Type B pancreatic cell (in vitro differentiated cells): ENCODE data around the gene SEH1L. TPM values are rescaled to one million over a fixed set of nuclear protein-coding genes. Genes with fewer than 3 reads are reported as not detected.
"Not testable (repeated sequence)": the region's sequence is repeated elsewhere in the genome, so short reads cannot be mapped to it uniquely, and the experiment has no call there.

ENCODE experiments used
- DNase-seq: peaks from one replicate; pipeline ENCODE4 v3.0.0; 2021; ENCODE audit warnings: mixed read lengths; ENCODE audit not compliant: unreplicated experiment; ENCODE audit errors: extremely low spot score
- H3K27ac Mint-ChIP-seq: 2 replicates; pipeline ENCODE4 v1.8.0; 2021; ENCODE audit warnings: mild to moderate bottlenecking, mixed read lengths
- H3K27me3 Mint-ChIP-seq: 2 replicates; pipeline ENCODE4 v1.8.0; 2021; ENCODE audit warnings: mixed read lengths
- H3K36me3 Mint-ChIP-seq: 2 replicates; pipeline ENCODE4 v1.8.0; 2021; ENCODE audit warnings: mixed read lengths
- H3K4me1 Mint-ChIP-seq: one replicate; pipeline ENCODE4 v1.8.0; 2021; ENCODE audit warnings: mixed read lengths; ENCODE audit not compliant: unreplicated experiment
- H3K4me3 Mint-ChIP-seq: 2 replicates; pipeline ENCODE4 v1.8.0; 2021; ENCODE audit warnings: mild to moderate bottlenecking, mixed read lengths
- H3K9me3 Mint-ChIP-seq: 2 replicates; pipeline ENCODE4 v1.8.0; 2021; ENCODE audit warnings: mixed read lengths
- CTCF ChIP-seq: fragments of 200-600 bp; sonication (generic); conservative IDR thresholded peaks from 2 replicates; pipeline ENCODE4 v1.5.0; 2021; ENCODE audit warnings: antibody characterized with exemption, mild to moderate bottlenecking
- total RNA-seq: library from RNA; stranded (reverse); gene quantifications from 2 replicates; pipeline ENCODE4 v1.2.1, GENCODE V29; 2021; ENCODE audit warnings: low replicate concordance

The SEH1L gene
- total RNA-seq, 1 donor from 2014 or later, result 39.1 TPM

DNA sequence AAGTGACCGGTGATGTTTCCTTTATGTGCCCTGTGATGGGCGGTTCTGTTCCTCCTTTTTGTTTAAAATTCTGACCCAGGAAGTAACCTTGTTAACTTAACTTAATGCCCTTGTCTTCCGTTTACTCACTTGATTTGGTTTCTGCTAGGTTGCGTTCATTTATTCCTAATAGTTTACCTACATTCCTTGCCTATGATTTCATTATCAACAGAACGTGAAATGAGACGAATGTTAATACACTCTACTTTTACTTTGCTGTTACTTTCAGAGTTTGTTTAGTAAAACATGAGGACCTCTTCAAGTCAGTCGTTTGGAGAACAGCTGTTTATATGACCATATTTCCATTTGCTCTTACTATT lies 44.0 kb downstream of the SEH1L start:
- no peak for DNase-seq

GRCh38 chr18:12993439-12993838 lies 45.6 kb downstream of the SEH1L start:
- no peak for TF ChIP-seq CTCF
- no peak for DNase-seq
- H3K27me3 Mint-ChIP-seq, result no peaks in the 10 kb centered on the region
- no peak overlapping the region for H3K27ac Mint-ChIP-seq
- no peaks in the 10 kb centered on the region for H3K9me3 Mint-ChIP-seq
- peaks cover 24% of the 10 kb centered on the region for H3K4me1 Mint-ChIP-seq
- H3K4me3 Mint-ChIP-seq, result no peak overlapping the region
- H3K36me3 Mint-ChIP-seq, result no peaks in the 10 kb centered on the region

More for the DNA sequence above, 44.0 kb downstream of the SEH1L start:
- no peaks in the 10 kb centered on the region for H3K9me3 Mint-ChIP-seq
- H3K4me1 Mint-ChIP-seq, result peaks cover 24% of the 10 kb centered on the region
- H3K4me3 Mint-ChIP-seq, result peak overlapping the region; percentile 91
- peak overlapping the region; percentile 93 for H3K27ac Mint-ChIP-seq
- TF ChIP-seq CTCF, result no peak
- H3K27me3 Mint-ChIP-seq, result no peaks in the 10 kb centered on the region
- no peaks in the 10 kb centered on the region for H3K36me3 Mint-ChIP-seq

GRCh38 chr18:12995424-12995823 lies 47.6 kb downstream of the SEH1L start:
- TF ChIP-seq CTCF, result no peak
- Mint-ChIP-seq H3K27ac (no peak overlapping the region), H3K9me3 (no peaks in the 10 kb centered on the region), H3K4me1 (peaks cover 13% of the 10 kb centered on the region), H3K4me3 (no peak overlapping the region), H3K27me3 (no peaks in the 10 kb centered on the region), H3K36me3 (no peaks in the 10 kb centered on the region)
- DNase-seq, result no peak

GRCh38 chr18:12995952-12996477 lies 48.2 kb downstream of the SEH1L start:
- no peaks in the 10 kb centered on the region for H3K36me3 Mint-ChIP-seq
- no peak overlapping the region for H3K27ac Mint-ChIP-seq
- no peak for TF ChIP-seq CTCF
- H3K4me1 Mint-ChIP-seq, result peaks cover 11% of the 10 kb centered on the region
- H3K9me3 Mint-ChIP-seq, result no peaks in the 10 kb centered on the region
- no peaks in the 10 kb centered on the region for H3K27me3 Mint-ChIP-seq
- no peak for DNase-seq
- H3K4me3 Mint-ChIP-seq, result no peak overlapping the region

DNA sequence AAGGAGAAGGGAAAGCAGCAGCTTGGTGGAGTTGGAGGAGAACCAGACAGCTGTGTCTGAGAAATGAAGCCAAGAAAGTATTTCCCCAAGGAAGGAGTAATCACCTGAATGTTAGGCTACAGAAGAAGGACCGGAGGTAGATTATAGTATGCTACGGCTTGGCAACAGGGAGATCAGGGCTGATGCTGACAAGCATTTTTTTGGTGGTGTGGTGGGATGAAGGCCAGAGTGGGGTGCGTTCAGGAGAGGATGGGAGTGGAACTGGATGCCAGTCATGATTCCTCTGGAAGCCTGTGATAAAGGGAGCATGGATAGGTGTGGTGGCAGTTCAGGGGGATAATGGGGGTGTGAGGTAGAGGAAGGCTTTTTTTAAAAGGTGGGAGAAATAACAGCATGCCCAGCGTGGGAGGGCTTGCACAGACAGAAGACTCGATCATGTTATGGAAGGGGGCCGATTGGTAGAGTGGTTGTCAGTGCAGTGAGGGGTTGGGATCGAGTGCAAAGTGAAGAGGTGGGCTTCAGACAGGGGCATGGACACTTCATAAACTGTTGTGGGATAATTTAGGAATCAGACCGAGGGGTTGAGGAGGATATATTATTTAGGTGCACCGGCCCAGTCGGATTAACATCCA lies 49.0 kb downstream of the SEH1L start:
- DNase-seq, result no peak
- no peaks in the 10 kb centered on the region for H3K27me3 Mint-ChIP-seq
- peaks cover 11% of the 10 kb centered on the region for H3K4me1 Mint-ChIP-seq
- TF ChIP-seq CTCF, result no peak
- H3K4me3 Mint-ChIP-seq, result no peak overlapping the region
- H3K27ac Mint-ChIP-seq, result no peak overlapping the region
- H3K36me3 Mint-ChIP-seq, result no peaks in the 10 kb centered on the region
- no peaks in the 10 kb centered on the region for H3K9me3 Mint-ChIP-seq

- not testable (repeated sequence) for DNase-seq, H3K4me1 Mint-ChIP-seq, H3K4me3 Mint-ChIP-seq, H3K27me3 Mint-ChIP-seq, H3K36me3 Mint-ChIP-seq, H3K9me3 Mint-ChIP-seq, H3K27ac Mint-ChIP-seq
Measured at GRCh38 chr18:12997330-12997729, 49.5 kb downstream of the SEH1L start.
